SK-N-SH (cell line): Measurements from ENCODE around the gene ASB7.

ENCODE experiments used
- CHD2 ChIP-seq: fragments of 150-350 bp; IDR thresholded peaks from 2 replicates; pipeline ENCODE4 v1.6.1; 2018; ENCODE audit warnings: low read length; ENCODE audit not compliant: partially characterized antibody
- CTCF ChIP-seq: fragments of 200-600 bp; sonication (generic); IDR thresholded peaks from 2 replicates; pipeline ENCODE4 v1.6.1; 2017; ENCODE audit warnings: antibody characterized with exemption, mild to moderate bottlenecking, moderate library complexity
- EZH2phosphoT487 ChIP-seq: fragments of 200-600 bp; sonication (generic); IDR thresholded peaks from 2 replicates; pipeline ENCODE4 v1.6.1; 2017; ENCODE audit warnings: low read depth, mixed run types, mild to moderate bottlenecking, antibody characterized with exemption, moderate library complexity, borderline replicate concordance
- MEF2A ChIP-seq: IDR thresholded peaks from 2 replicates; pipeline ENCODE4 v1.4.0; 2012; ENCODE audit warnings: low read depth, borderline replicate concordance
- POLR2AphosphoS5 ChIP-seq: IDR thresholded peaks from 2 replicates; pipeline ENCODE4 v1.6.1; 2012; ENCODE audit warnings: low read depth, low read length
- RCOR1 ChIP-seq: fragments of 150-350 bp; IDR thresholded peaks from 2 replicates; pipeline ENCODE4 v1.6.1; 2017; ENCODE audit warnings: antibody characterized with exemption, low read length
- REST ChIP-seq: IDR thresholded peaks from 2 replicates; pipeline ENCODE4 v1.6.1; 2012; ENCODE audit warnings: mild to moderate bottlenecking, low read depth, low read length, moderate library complexity
- RFX5 ChIP-seq: IDR thresholded peaks from 2 replicates; pipeline ENCODE4 v1.6.1; 2012; ENCODE audit warnings: mild to moderate bottlenecking, improper control_type of control experiment, low read length
- SMC3 ChIP-seq: IDR thresholded peaks from 2 replicates; pipeline ENCODE4 v1.6.1; 2012; ENCODE audit warnings: low read depth, low read length, improper control_type of control experiment
- YY1 ChIP-seq: IDR thresholded peaks from 2 replicates; pipeline ENCODE4 v1.4.0; 2012; ENCODE audit warnings: low read depth, mild to moderate bottlenecking
- ZBTB33 ChIP-seq: IDR thresholded peaks from 2 replicates; pipeline ENCODE4 v1.4.0; 2012; ENCODE audit warnings: low read depth, borderline replicate concordance

GRCh38 chr15:100596792-100597191 lies 5.6 kb upstream of the ASB7 start:
- TF ChIP-seq CHD2 (no peak), RCOR1 (no peak), CTCF (no peak), RFX5 (no peak), EZH2phosphoT487 (no peak), POLR2AphosphoS5 (no peak), YY1 (no peak), REST (no peak), ZBTB33 (no peak), SMC3 (no peak), MEF2A (no peak)
